PC-3 (cell line): ENCODE results near the gene CTNND1. TPM values are rescaled to one million over a fixed set of nuclear protein-coding genes. Genes with fewer than 3 reads are reported as not detected.

ENCODE experiments used
- ATAC-seq: fragments of 200-7000 bp; cut with Tn5 transposase; 2 replicates; pipeline ENCODE4 v1.9.1; 2020; ENCODE audit warnings: mild to moderate bottlenecking, moderate library complexity
- BruUV-seq: library from RNA; stranded (reverse); fragments of 400-500 nt; replicated peaks from 2 replicates; lab custom pipeline; 2021; lab: Mats Ljungman, UMichigan
- CTCF ChIA-PET: fragments of 300-600 bp; sonication (Branson Sonifier 250); formaldehyde crosslinking; loops from one replicate; lab custom pipeline; 2022; ENCODE audit warnings: antibody characterized with exemption; lab: Charles Lee
- POLR2A ChIA-PET: fragments of 300-600 bp; sonication (Branson Sonifier 250); formaldehyde crosslinking; loops from one replicate; lab custom pipeline; 2022; ENCODE audit warnings: antibody characterized with exemption; ENCODE audit not compliant: unreplicated experiment; lab: Charles Lee
- DNase-seq: peaks from one replicate; pipeline ENCODE4 v3.0.0-alpha.2; 2015
- H2AFZ ChIP-seq: fragments of 300-600 bp; sonication (generic); 2 replicates; pipeline ENCODE4 v1.6.0; 2016; ENCODE audit warnings: antibody characterized with exemption, low read length
- H3F3A ChIP-seq: fragments of 300-600 bp; sonication (generic); one replicate; pipeline ENCODE4 v1.6.0; 2017; ENCODE audit warnings: antibody characterized with exemption, low read length, control low read depth, mild to moderate bottlenecking; ENCODE audit not compliant: unreplicated experiment
- H3K27ac ChIP-seq: fragments of 300-600 bp; sonication (generic); 2 replicates; pipeline ENCODE4 v1.5.1; 2016; ENCODE audit warnings: mild to moderate bottlenecking, low read length
- H3K27me3 ChIP-seq: fragments of 300-600 bp; sonication (generic); 2 replicates; pipeline ENCODE4 v1.6.1; 2016; ENCODE audit warnings: low read length, mixed read lengths
- H3K36me3 ChIP-seq: fragments of 300-600 bp; sonication (generic); 2 replicates; pipeline ENCODE4 v1.6.1; 2016; ENCODE audit warnings: low read depth, mixed run types, low read length, mixed read lengths
- H3K4me1 ChIP-seq: fragments of 300-600 bp; sonication (generic); 2 replicates; pipeline ENCODE4 v1.5.1; 2016; ENCODE audit warnings: low read length; ENCODE audit not compliant: insufficient read depth
- H3K4me2 ChIP-seq: fragments of 300-600 bp; sonication (generic); 2 replicates; pipeline ENCODE4 v1.6.0; 2016; ENCODE audit warnings: low read length
- H3K4me3 ChIP-seq: fragments of 300-600 bp; sonication (generic); 2 replicates; pipeline ENCODE4 v1.5.1; 2016; ENCODE audit warnings: mild to moderate bottlenecking, low read length, mixed read lengths
- H3K79me2 ChIP-seq: fragments of 300-600 bp; sonication (generic); 2 replicates; pipeline ENCODE4 v1.6.1; 2017; ENCODE audit warnings: low read length, mixed read lengths
- H3K9ac ChIP-seq: fragments of 300-600 bp; sonication (generic); 2 replicates; pipeline ENCODE4 v1.6.0; 2016; ENCODE audit warnings: mild to moderate bottlenecking, low read length
- H3K9me2 ChIP-seq: fragments of 300-600 bp; sonication (generic); replicated peaks from 2 replicates; pipeline ENCODE4 v1.6.1; 2016; ENCODE audit warnings: mixed run types, low read length, mixed read lengths
- H3K9me3 ChIP-seq: fragments of 300-600 bp; sonication (generic); 2 replicates; pipeline ENCODE4 v1.6.1; 2016; ENCODE audit warnings: low read length, mixed read lengths
- H4K20me1 ChIP-seq: fragments of 300-600 bp; sonication (generic); 2 replicates; pipeline ENCODE4 v1.6.1; 2016; ENCODE audit warnings: low read length, mixed read lengths
- EZH2 ChIP-seq: fragments of 300-600 bp; sonication (generic); IDR thresholded peaks from one replicate; pipeline ENCODE4 v1.6.1; 2017; ENCODE audit warnings: antibody characterized with exemption, mild to moderate bottlenecking, low read length; ENCODE audit not compliant: unreplicated experiment
- EZH2phosphoT487 ChIP-seq: fragments of 300-600 bp; sonication (generic); IDR thresholded peaks from 2 replicates; pipeline ENCODE4 v1.6.1; 2018; ENCODE audit warnings: mild to moderate bottlenecking, antibody characterized with exemption, low read length, borderline replicate concordance
- intact Hi-C: fragments of 100-400 bp; cut with micrococcal nuclease; formaldehyde crosslinking; loops from 2 replicates; pipeline ENCODE4 v1.9.0; 2023
- total RNA-seq: library from RNA; depleted of rRNA; stranded (reverse); fragments of >200 nt; gene quantifications from 2 replicates; pipeline ENCODE4 v1.2.3, GENCODE V29; 2014
- TF ChIP-seq, protein P1 (sequence below): fragments of 300-600 bp; sonication (generic); conservative IDR thresholded peaks from 2 replicates; pipeline ENCODE4 v1.5.1; 2017; ENCODE audit warnings: antibody characterized with exemption, low read depth, mild to moderate bottlenecking, low read length

The CTNND1 gene
- total RNA-seq, 1 experiment from 2014 or later: 121 TPM

DNA sequence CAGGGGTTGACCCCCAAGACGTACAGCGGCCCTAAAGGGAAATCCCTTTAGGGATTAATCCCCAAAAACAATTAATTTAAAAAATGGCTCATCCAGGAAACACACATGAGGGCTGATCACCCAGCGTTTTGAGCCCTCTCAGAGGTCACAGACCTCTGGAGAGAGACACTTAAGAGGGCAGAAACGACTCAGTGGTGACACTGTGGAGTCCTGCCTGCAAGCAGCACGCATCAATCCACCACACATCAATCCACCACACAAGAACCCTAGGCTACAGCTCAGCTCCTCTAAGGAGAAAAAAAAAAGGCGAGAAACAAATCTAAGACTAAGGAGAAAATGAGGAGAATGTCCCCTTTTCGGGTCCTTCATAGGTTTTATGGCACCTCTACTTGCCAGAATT lies 32.8 kb upstream of the CTNND1 start:
- DNase-seq (no peak), ATAC-seq (no peak)
- Histone ChIP-seq H3K27ac (no peak overlapping the region), H3K4me1 (no peaks in the 10 kb centered on the region), H3K27me3 (no peaks in the 10 kb centered on the region), H3K4me2 (no peak overlapping the region), H2AFZ (no peak overlapping the region), H3F3A (no peaks in the 10 kb centered on the region), H3K36me3 (peaks cover 28% of the 10 kb centered on the region), H4K20me1 (peaks cover 41% of the 10 kb centered on the region), H3K9me3 (no peaks in the 10 kb centered on the region), H3K79me2 (peaks cover 96% of the 10 kb centered on the region), H3K9ac (no peak overlapping the region), H3K9me2 (no peaks in the 10 kb centered on the region), H3K4me3 (no peak overlapping the region)
- no peak for TF ChIP-seq EZH2phosphoT487
- intact Hi-C loops: no loop called here
- POLR2A ChIA-PET: no interaction called here
- BruUV-seq: no TSS peak
- CTCF ChIA-PET: no interaction called here

DNA sequence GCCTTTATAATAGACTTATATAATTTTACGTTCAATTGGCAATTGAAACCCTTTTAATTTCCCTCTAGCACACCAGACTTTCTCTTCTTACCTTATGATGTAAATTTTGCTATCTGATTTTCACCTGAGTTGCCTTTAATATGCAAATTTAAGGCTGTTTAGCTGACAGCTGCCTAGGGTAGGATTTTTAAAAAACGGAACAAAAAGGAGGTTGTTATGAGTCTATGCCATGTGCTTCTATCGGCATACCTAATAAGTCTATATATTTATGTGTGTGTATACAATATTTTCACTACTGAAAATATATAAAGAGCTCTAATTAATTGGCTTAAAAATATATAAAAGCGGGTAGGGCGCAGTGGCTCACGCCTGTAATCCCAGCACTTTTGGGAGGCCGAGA lies 32.1 kb upstream of the CTNND1 start:
- Histone ChIP-seq H3K36me3 (peaks cover 22% of the 10 kb centered on the region), H3K9me2 (no peaks in the 10 kb centered on the region), H3K79me2 (peaks cover 95% of the 10 kb centered on the region), H2AFZ (no peak overlapping the region), H4K20me1 (peaks cover 34% of the 10 kb centered on the region), H3K27me3 (no peaks in the 10 kb centered on the region), H3K9me3 (no peaks in the 10 kb centered on the region), H3K9ac (no peak overlapping the region), H3K4me1 (no peaks in the 10 kb centered on the region), H3K4me2 (no peak overlapping the region), H3K4me3 (no peak overlapping the region), H3F3A (no peaks in the 10 kb centered on the region), H3K27ac (no peak overlapping the region)
- TF ChIP-seq EZH2phosphoT487: no peak
- TF ChIP-seq, protein P1, sequence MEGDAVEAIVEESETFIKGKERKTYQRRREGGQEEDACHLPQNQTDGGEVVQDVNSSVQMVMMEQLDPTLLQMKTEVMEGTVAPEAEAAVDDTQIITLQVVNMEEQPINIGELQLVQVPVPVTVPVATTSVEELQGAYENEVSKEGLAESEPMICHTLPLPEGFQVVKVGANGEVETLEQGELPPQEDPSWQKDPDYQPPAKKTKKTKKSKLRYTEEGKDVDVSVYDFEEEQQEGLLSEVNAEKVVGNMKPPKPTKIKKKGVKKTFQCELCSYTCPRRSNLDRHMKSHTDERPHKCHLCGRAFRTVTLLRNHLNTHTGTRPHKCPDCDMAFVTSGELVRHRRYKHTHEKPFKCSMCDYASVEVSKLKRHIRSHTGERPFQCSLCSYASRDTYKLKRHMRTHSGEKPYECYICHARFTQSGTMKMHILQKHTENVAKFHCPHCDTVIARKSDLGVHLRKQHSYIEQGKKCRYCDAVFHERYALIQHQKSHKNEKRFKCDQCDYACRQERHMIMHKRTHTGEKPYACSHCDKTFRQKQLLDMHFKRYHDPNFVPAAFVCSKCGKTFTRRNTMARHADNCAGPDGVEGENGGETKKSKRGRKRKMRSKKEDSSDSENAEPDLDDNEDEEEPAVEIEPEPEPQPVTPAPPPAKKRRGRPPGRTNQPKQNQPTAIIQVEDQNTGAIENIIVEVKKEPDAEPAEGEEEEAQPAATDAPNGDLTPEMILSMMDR: no peak
- TF ChIP-seq EZH2: no peak
- no peak for DNase-seq
- CTCF ChIA-PET: no interaction called here
- intact Hi-C loops: no loop called here
- no peak for ATAC-seq
- BruUV-seq: no TSS peak
- POLR2A ChIA-PET: no interaction called here

DNA sequence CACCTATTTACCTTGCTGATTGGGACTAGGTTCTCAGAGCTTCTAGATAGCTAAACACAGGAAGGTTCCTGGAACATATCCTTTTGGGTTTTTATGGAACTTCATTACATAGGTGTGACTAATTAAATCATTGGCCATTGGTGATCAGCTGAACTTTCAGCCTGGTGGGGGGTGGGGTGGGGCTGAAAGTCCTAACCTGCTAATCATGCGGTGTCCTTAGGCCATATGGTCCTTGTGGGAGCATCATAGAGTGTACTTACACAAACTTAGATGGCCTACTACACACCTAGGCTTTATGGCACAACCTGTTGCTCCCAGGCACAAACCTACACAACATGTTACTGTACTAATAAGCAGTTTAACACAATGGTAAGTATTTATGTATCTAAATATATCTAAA lies 28.9 kb upstream of the CTNND1 start:
- ATAC-seq: no peak
- Histone ChIP-seq H3K9me2 (no peaks in the 10 kb centered on the region), H3K27ac (no peak overlapping the region), H3F3A (no peaks in the 10 kb centered on the region), H3K4me3 (no peak overlapping the region), H3K79me2 (peaks cover 86% of the 10 kb centered on the region), H3K4me2 (no peak overlapping the region), H3K9ac (no peak overlapping the region), H3K36me3 (peaks cover 30% of the 10 kb centered on the region), H3K27me3 (no peaks in the 10 kb centered on the region), H3K4me1 (no peaks in the 10 kb centered on the region), H4K20me1 (peaks cover 27% of the 10 kb centered on the region), H3K9me3 (no peaks in the 10 kb centered on the region), H2AFZ (no peak overlapping the region)
- no peak for DNase-seq
- ChIA-PET CTCF (no interaction called here), POLR2A (no interaction called here)
- no peak for TF ChIP-seq EZH2phosphoT487
- TF ChIP-seq EZH2: no peak
- TF ChIP-seq, protein P1: no peak
- no TSS peak for BruUV-seq
- intact Hi-C loops: no loop called here
